ENCODE data around the gene LIX1L.

LIX1L gene

GRCh38 chr1:145957443-145958319, at the start of gene LIX1L:
Gene LIX1L, minus strand, starts transcription at chr1:145958017. Its CDS starts 90 bp downstream, at chr1:145957927.
- FAIRE-seq (no peak), DNase-seq (ENCODE audit: insufficient read length, low spot score) (peak; percentile 92)

DNA sequence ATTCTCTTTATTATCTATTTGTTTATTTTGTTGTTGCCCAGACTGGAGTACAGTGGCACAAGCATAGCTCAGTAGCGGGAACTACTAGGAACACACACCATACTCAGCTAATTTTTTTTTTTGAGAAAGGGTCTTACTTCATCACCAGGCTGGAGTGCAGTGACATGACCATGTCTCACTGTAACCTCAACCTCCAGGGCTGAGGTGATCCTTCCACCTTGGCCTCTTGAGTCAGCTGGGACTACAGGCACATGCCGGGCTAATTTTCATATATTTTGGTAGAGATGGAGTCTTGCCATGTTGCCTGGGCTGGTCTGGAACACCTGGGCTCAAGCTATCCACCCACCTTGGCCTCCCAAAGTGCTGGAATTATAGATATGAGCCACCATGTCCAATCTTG, 43.9 kb upstream of the LIX1L start:
- FAIRE-seq: no peak
- DNase-seq (ENCODE audit: insufficient read length, low spot score): no peak

GRCh38 chr1:145999321-146000024, 41.7 kb upstream of the LIX1L start:
- FAIRE-seq: no peak
- no peak for DNase-seq (ENCODE audit: insufficient read length, low spot score)

DNA sequence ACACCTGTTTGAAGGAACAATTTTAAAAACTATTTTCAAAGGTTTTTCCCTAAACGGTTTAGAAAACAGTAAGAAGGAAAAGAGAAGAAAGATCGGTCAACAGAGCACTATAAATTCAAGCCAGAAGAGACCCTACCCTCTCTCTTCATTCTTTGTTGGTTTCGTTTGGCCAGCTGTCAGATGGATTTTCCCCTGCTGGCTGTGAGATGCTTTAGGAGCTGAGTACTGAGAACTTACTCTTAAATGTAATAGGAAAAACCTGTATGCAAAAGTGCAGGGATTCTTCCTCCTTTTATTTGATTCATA, 39.9 kb upstream of the LIX1L start:
- FAIRE-seq (no peak), DNase-seq (ENCODE audit: insufficient read length, low spot score) (no peak)

- DNase-seq (ENCODE audit: insufficient read length, low spot score) (no peak), FAIRE-seq (no peak)
Measured at GRCh38 chr1:145997016-145997717, 39.4 kb upstream of the LIX1L start.

- DNase-seq (ENCODE audit: insufficient read length, low spot score) (peak; percentile 99), FAIRE-seq (peak; percentile 48)
Measured at GRCh38 chr1:145996433-145997015, 38.7 kb upstream of the LIX1L start, which contains the start of gene TXNIP. Gene TXNIP, minus strand, starts transcription at chr1:145996579. Its CDS starts 313 bp downstream, at chr1:145996266.

GRCh38 chr1:145995964-145996432, 38.2 kb upstream of the LIX1L start:
- no peak for DNase-seq (ENCODE audit: insufficient read length, low spot score)
- FAIRE-seq: no peak

DNA sequence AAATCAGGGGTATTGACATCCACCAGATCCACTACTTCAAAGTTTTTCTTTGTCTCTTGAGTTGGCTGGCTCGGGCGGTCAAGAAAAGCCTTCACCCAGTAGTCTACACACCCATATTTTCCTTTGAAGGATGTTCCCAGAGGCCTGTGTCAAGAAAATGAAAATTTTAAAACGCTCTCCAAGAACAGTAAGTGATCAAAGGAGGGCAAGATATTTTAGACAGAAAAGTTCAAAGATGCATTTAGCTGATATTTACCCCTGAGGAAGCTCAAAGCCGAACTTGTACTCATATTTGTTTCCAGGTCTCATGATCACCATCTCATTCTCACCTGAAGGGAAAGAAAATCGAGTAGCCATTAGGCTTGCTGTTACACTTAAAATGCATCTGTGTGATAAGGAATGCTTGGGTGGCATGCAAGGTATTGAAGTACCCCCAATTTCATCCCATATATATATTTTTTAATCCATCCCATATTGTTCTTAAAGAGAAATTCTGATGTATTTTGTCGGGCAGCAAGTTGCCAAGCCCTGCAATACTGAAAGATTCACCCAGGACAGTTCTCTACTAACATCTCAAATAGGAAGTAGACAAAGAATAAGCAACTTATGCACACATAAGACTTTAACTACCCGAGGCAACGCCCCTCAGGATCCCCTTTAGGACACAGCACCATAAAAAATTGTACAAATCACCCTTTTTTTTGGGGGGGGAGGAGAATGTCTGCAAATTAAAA, 37.5 kb upstream of the LIX1L start:
- DNase-seq (ENCODE audit: insufficient read length, low spot score) (no peak), FAIRE-seq (no peak)

DNA sequence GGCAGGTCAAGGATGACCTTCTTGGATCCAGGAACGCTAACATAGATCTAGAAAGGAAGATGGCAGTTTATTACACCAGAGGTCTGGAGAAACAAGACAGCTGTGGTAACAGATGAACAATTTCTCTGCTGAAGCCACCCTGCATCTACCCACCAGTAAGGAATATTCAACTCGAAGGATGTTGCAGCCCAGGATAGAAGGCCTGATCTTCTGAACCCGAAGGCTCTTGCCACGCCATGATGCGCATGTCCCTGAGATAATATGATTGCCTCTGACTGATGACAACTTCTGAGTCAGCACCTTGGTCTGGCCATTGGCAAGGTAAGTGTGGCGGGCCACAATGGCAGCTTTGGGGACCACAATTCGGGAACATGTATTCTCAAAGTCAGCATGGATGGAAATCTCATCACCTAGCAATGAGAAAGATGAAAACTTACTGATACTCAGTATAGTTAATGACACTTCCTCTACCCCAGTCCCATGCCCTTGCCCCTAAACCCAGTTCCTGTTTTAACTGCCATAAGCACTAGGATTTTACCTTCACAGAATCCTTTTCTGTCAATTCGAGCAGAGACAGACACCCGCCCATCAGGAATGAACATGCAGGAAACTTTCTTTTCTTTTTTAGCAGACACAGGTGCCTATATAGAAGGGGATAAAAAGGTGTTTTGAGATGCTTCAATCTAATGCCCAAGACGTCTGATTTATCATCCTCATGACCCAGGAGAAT, 36.7 kb upstream of the LIX1L start:
- FAIRE-seq: no peak
- DNase-seq (ENCODE audit: insufficient read length, low spot score): no peak

- FAIRE-seq (no peak), DNase-seq (ENCODE audit: insufficient read length, low spot score) (no peak)
Measured at GRCh38 chr1:145993618-145994390, 36.0 kb upstream of the LIX1L start.

GRCh38 chr1:145992958-145993617, 35.3 kb upstream of the LIX1L start:
- FAIRE-seq (no peak), DNase-seq (ENCODE audit: insufficient read length, low spot score) (no peak)

DNA sequence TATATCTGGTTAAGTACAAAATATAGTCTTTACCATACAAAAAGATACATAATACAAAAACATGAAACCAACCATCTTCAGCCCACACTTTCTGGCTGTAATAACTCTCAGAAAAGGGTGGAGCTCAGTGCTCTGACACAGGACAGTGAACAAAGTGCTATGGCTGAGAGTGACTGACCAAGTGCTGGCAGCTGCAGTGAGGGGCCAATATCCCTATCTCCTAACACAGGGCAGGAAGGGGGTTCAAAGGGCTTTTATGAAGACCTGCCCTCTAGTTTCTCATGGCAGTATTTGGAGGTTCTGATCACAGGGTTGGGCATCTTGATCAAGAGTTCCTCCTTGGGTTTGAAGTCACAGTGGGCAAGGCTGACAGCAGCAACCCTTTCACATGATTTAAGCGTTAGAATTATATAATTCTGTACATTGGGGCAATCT, 34.7 kb upstream of the LIX1L start:
- DNase-seq (ENCODE audit: insufficient read length, low spot score) (no peak), FAIRE-seq (no peak)

DNA sequence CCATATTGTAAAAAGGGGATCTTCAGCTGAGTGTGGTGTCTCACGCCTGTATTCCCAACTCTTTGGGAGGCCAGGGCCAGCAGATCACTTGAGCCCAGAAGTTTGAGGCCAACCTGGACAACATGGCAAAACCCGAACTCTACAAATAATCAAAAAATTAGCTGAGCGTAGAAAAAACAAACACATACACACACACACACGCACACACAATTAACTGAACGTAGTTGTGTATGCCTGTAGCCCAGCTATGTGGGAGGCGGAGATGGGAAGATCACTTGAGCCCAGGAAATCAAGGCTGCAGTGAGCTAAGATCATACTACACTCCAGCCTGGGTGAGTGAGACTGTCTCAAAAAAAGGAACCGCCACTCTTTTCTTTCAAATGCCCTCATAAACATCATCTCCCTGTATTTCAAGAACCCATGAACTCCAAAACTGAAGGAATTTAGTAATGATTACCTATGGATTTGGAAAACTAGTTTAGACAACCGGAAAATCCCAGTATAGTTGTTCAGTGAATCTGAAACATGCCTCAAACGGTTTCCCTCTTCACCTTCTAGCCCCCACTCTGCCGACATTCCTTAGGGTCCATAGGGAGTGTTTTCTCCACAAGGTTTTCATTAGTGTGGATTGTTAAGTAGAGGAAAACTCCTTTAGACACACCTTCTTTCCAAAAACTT, 34.1 kb upstream of the LIX1L start:
- FAIRE-seq: no peak

DNA sequence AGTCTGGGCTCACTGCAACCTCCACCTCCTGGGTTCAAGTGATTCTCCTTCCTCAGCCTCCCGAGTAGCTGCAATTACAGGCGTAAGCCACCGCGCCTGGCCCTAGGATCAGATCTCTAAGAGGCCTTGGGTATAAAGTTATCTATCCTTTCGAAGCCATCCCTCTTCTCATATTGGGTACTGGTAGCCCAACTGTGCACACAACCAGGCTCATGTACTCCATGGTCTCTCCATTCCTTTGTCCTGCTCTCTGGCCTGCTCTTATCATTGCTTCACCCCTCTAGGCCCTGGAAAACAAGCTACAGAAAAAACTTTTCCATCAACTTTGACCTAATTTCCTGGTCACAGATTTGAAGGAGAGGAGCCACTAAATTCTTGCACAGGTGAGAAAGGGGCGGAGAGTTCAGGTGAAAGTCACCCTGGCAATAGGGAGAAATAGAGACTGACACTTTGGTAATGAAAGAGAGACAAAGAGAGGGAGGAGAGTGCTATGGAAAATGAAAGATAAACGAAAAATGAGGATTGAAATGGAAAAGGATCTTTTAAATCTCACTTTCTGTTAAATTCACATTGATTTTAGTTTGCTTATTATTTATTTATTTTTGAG, 32.5 kb upstream of the LIX1L start:
- DNase-seq (ENCODE audit: insufficient read length, low spot score) (no peak), FAIRE-seq (no peak)

More for the DNA sequence above, 34.1 kb upstream of the LIX1L start:
- DNase-seq (ENCODE audit: insufficient read length, low spot score): no peak

- FAIRE-seq (no peak), DNase-seq (ENCODE audit: insufficient read length, low spot score) (no peak)
Measured at GRCh38 chr1:145988773-145989172, 31.0 kb upstream of the LIX1L start.

GRCh38 chr1:145987926-145988325, 30.1 kb upstream of the LIX1L start:
- FAIRE-seq (no peak), DNase-seq (ENCODE audit: insufficient read length, low spot score) (no peak)

DNA sequence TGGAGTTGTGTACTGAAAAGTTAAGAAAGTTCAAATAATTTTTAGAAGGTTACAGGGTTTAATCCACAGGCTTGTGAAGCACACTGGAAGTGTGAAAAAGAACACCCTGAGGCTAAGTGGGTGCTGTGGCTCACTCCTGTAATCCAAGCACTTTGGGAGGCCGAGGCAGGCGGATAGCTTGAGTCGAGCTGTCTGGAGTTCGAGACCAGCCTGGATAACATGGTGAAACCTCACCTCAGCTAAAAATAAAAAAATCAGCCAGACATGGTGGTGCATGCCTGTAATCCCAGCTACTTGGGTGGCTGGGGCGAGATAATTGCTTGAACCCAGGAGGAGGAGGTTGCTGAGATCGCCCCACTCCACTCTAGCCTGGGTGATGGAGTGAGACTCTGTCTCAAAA, 28.7 kb upstream of the LIX1L start:
- DNase-seq (ENCODE audit: insufficient read length, low spot score) (no peak), FAIRE-seq (no peak)
